ENCODE measurements around the gene CYB5B. TPM values are rescaled to one million over a fixed set of nuclear protein-coding genes. Genes with fewer than 3 reads are reported as not detected.

Gene CYB5B
- 49.7 and 69.8 TPM in 2 replicates for total RNA-seq

GRCh38 chr16:69424053-69424934 lies at the start of gene CYB5B:
TSS of gene CYB5B (plus strand) at chr16:69424619. CDS start at chr16:69424684, 65 bp downstream.

Other genes starting within 250 kb of the CYB5B start
- 54.4 and 61.2 TPM in 2 replicates for gene SNTB2, start 237.5 kb upstream of the CYB5B start, total RNA-seq
- gene VPS4A, start 113.3 kb upstream of the CYB5B start, total RNA-seq, result 36.7 and 39.8 TPM in 2 replicates
- gene PDF, start 94.0 kb upstream of the CYB5B start, total RNA-seq, result 11.5 and 11.9 TPM in 2 replicates
- 18.9 and 23.5 TPM in 2 replicates for gene COG8, start 85.1 kb upstream of the CYB5B start, total RNA-seq
- 29.5 and 33.9 TPM in 2 replicates for gene NIP7, start 84.8 kb upstream of the CYB5B start, total RNA-seq
- not detected in 2 replicates for gene TMED6, start 72.8 kb upstream of the CYB5B start, total RNA-seq
- 10.5 and 15.9 TPM in 2 replicates for gene TERF2, start 38.6 kb upstream of the CYB5B start, total RNA-seq
- gene NFAT5, start 141.3 kb downstream of the CYB5B start, total RNA-seq, result 12.0 and 21.7 TPM in 2 replicates